GM12891 (cell line): ENCODE measurements around the gene NPVF.

ENCODE experiments used
- POLR2A ChIP-seq: IDR thresholded peaks from 2 replicates; pipeline ENCODE4 v1.6.1; 2011; ENCODE audit warnings: low read depth, low read length, control low read depth
- TAF1 ChIP-seq: IDR thresholded peaks from 2 replicates; pipeline ENCODE4 v1.6.1; 2011; ENCODE audit warnings: low read depth, low read length, control low read depth

DNA sequence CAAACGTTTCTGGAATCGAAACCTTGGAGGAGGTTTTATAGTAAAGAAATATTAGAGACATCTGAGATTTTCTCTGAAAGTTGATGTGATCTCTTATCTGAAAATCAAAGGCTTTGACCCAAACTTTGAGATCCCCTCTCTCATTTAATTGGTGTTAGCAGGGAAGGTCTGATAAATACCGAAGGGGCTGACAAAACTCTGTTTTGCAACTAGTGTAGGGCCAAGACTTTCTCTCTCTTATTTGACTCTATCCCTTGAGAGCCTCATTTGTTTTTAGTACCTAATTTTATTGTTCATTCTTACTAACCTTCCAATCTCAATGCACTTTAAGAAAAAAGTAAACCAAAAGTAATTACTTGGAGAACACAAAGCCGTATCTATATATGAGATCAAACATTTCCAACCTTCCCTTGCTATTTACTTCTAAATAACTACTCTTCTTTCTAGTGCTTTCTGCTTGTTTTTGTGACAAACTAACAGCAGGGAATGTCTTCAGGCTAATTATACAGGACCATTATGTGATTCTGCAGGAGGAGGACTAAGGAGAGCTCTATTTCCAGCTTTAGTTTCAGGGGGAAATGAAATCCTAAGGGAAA, 33.4 kb upstream of the NPVF start:
- TF ChIP-seq POLR2A (no peak), TAF1 (no peak)
